ENCODE results near the gene METAP1.
"Not testable (repeated sequence)": the region's sequence is repeated elsewhere in the genome, so short reads cannot be mapped to it uniquely, and the experiment has no call there.

Gene METAP1

DNA sequence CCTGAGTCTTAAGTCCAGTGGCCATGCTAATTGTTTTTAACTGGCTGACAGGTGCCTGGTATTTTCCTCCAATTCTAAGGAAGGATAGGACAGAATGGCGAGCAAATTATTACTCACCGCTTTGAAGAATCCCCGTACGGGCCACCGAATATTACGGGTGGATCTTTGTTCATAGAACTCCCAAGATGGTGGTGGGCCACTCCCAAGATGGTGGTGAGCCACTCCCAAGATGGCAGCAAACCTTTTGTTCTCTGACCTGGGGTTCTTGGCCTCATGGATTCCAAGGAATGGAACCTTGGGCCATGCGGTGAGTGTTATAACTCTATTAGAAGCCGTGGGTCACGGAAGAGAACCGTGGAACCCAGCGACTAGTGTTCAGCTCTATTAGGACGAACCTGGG, 113.8 kb downstream of the METAP1 start:
- not testable (repeated sequence) for H3K4me1 ChIP-seq (ENCODE audit: control insufficient read depth, insufficient read depth, low read length, poor library complexity, severe bottlenecking); H3K36me3 ChIP-seq (ENCODE audit: control insufficient read depth, insufficient read depth, low read length); H3K27ac ChIP-seq (ENCODE audit: insufficient read depth, low read length, poor library complexity, severe bottlenecking); DNase-seq; H3K4me3 ChIP-seq (ENCODE audit: insufficient read depth, low read depth, low read length, poor library complexity, severe bottlenecking); H3K9me3 ChIP-seq (ENCODE audit: control insufficient read depth, low read length); H3K27me3 ChIP-seq (replicated peaks; ENCODE audit: control insufficient read depth, insufficient read depth, low read length, poor library complexity, severe bottlenecking)
